Spleen (tissue), 11 donors: ENCODE data around the gene TIGD4. TPM values are rescaled to one million over a fixed set of nuclear protein-coding genes. Genes with fewer than 3 reads are reported as not detected.

Experiments used
- DNase-seq: peaks from one replicate; pipeline ENCODE4 v3.0.0-alpha.2; 2020
- H3K27ac ChIP-seq, 8 donors: fragments of 200-600 bp; sonication (generic) in 7 of 8; 1 replicate in 4 of 8; 2 replicates in 4 of 8; pipeline versions ENCODE4 v1.5.0 to v1.8.0; 2016 to 2021; ENCODE audit warnings: inconsistent platforms in 4 of 8, mild to moderate bottlenecking in 4 of 8, moderate library complexity in 1 of 8
- H3K27me3 ChIP-seq, 7 donors: fragments of 200-600 bp; sonication (generic) in 6 of 7; replicated peaks in 1 of 7; 1 replicate in 4 of 7; 2 replicates in 3 of 7; pipeline versions ENCODE4 v1.5.0 to v1.8.0; 2016 to 2021; ENCODE audit warnings: inconsistent platforms in 3 of 7, mild to moderate bottlenecking in 1 of 7
- H3K36me3 ChIP-seq, 6 donors: fragments of 200-600 bp; sonication (generic) in 5 of 6; 1 replicate in 4 of 6; 2 replicates in 2 of 6; pipeline versions ENCODE4 v1.5.0 to v1.8.0; 2016 to 2021; ENCODE audit warnings: inconsistent platforms in 2 of 6
- H3K4me1 ChIP-seq, 6 donors: fragments of 200-600 bp; sonication (generic) in 5 of 6; 1 replicate in 3 of 6; 2 replicates in 3 of 6; pipeline versions ENCODE4 v1.5.0 to v1.8.0; 2016 to 2021; ENCODE audit warnings: inconsistent platforms in 3 of 6
- H3K4me3 ChIP-seq, 8 donors: fragments of 200-600 bp; sonication (generic) in 7 of 8; 1 replicate in 4 of 8; 2 replicates in 4 of 8; pipeline versions ENCODE4 v1.5.0 to v1.8.0; 2016 to 2021; ENCODE audit warnings: inconsistent platforms in 4 of 8, mild to moderate bottlenecking in 4 of 8, moderate library complexity in 2 of 8
- H3K9me3 ChIP-seq, 8 donors: fragments of 200-600 bp; sonication (generic) in 7 of 8; 1 replicate in 4 of 8; 2 replicates in 4 of 8; pipeline versions ENCODE4 v1.5.0 to v1.8.0; 2016 to 2021; ENCODE audit warnings: inconsistent platforms in 4 of 8
- POLR2A ChIP-seq, 3 donors: fragments of 450-650 bp; IDR thresholded peaks; one replicate each; pipeline ENCODE4 v1.5.1; 2017; ENCODE audit warnings: antibody characterized with exemption in 3 of 3, mild to moderate bottlenecking in 1 of 3
- POLR2AphosphoS5 ChIP-seq, 3 donors: sonication (generic); formaldehyde crosslinking; IDR thresholded peaks; one replicate each; pipeline ENCODE4 v1.5.1; 2017; ENCODE audit warnings: antibody characterized with exemption in 3 of 3
- WGBS, 5 donors: extraction: QIAGEN DNeasy Blood & Tissue Kit in 3 of 5; methylation state at CpG; one replicate each; pipeline versions ENCODE4 v1.1.5 to v1.1.7; 2013 to 2018; 5-methylcytosine and 5-hydroxymethylcytosine counted together
- intact Hi-C: fragments of 100-400 bp; cut with DNase I; formaldehyde crosslinking; loops from one replicate; pipeline ENCODE4 v1.15.0; 2023; ENCODE audit warnings: low total_unique reads
- polyA plus RNA-seq, 3 donors: library from polyadenylated mRNA; stranded (reverse); fragments of 200-250 nt; gene quantifications; one replicate each; pipeline ENCODE4 v1.2.1, GENCODE V29; 2013
- total RNA-seq, 7 donors: library from RNA; depleted of rRNA in 3 of 7; stranded (reverse); fragments of >200 nt in 3 of 7; fragmentation: NEBNext Ultra II Directional in 4 of 7; extraction: Animal tissue kit (Norgen Biotek cat#: 25700) in 4 of 7; gene quantifications; one replicate each; pipeline versions ENCODE4 v1.1.0 to v1.2.1, GENCODE V29; 2016 to 2021
- TF ChIP-seq, protein P1 (sequence below), 11 experiments: fragments of 200-600 bp in 7 of 11; fragments of 450-650 bp in 4 of 11; sonication (generic) in 4 of 11; IDR thresholded peaks in 8 of 11; conservative IDR thresholded peaks in 3 of 11; 1 replicate in 7 of 11; 2 replicates in 4 of 11; pipeline versions ENCODE4 v1.4.0 to v1.8.0; 2016 to 2021; ENCODE audit warnings: antibody characterized with exemption in 11 of 11, inconsistent platforms in 4 of 11, mild to moderate bottlenecking in 1 of 11
- donor health status: healthy with polysubstance abuse.
- donor health status: DM: no; HTN: no; CAD: no; lungs with moderate emphysema.
- donor health status: DM: no; HTN: no; CAD: no.
- donor health status: Bipolar disorder and iron deficiency.
- donor health status: healthy.
- donor health status: DM: no; HTN: no; CAD: no.
- donor health status: DM: yes; HTN: yes; CAD: no.

The TIGD4 gene
- total and polyA plus RNA-seq, 10 donors = 0.09 to 0.68 (median 0.31) TPM; not detected in 2

- peak overlapping the region in 1 of 8 donors; percentile 13 for H3K27ac ChIP-seq
- H3K36me3 ChIP-seq = peaks cover 0 to 5% (median 0%) of the 10 kb centered on the region in 6 donors
- TF ChIP-seq, protein P1, sequence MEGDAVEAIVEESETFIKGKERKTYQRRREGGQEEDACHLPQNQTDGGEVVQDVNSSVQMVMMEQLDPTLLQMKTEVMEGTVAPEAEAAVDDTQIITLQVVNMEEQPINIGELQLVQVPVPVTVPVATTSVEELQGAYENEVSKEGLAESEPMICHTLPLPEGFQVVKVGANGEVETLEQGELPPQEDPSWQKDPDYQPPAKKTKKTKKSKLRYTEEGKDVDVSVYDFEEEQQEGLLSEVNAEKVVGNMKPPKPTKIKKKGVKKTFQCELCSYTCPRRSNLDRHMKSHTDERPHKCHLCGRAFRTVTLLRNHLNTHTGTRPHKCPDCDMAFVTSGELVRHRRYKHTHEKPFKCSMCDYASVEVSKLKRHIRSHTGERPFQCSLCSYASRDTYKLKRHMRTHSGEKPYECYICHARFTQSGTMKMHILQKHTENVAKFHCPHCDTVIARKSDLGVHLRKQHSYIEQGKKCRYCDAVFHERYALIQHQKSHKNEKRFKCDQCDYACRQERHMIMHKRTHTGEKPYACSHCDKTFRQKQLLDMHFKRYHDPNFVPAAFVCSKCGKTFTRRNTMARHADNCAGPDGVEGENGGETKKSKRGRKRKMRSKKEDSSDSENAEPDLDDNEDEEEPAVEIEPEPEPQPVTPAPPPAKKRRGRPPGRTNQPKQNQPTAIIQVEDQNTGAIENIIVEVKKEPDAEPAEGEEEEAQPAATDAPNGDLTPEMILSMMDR (IDR thresholded peaks at IDR 0.05 in 8 of 11, conservative IDR thresholded peaks at IDR 0.05 in 3 of 11) = no peak
- no peak for TF ChIP-seq POLR2A (IDR thresholded peaks at IDR 0.05)
- TF ChIP-seq POLR2AphosphoS5 (IDR thresholded peaks at IDR 0.05) = no peak
- DNase-seq = no peak
- intact Hi-C loops = no loop called here
- peaks cover 14 to 70% (median 45%) of the 10 kb centered on the region in 6 donors for H3K4me1 ChIP-seq
- H3K9me3 ChIP-seq = no peaks in the 10 kb centered on the region
- no peak overlapping the region for H3K4me3 ChIP-seq
- no peaks in the 10 kb centered on the region for H3K27me3 ChIP-seq
- 81 to 90% (median 88%) methylated on average over 4 of the region's 4 CpGs for WGBS, 5 donors
Observed at GRCh38 chr4:152784490-152785350, 5.2 kb upstream of the TIGD4 start.

- peaks cover 7 to 67% (median 43%) of the 10 kb centered on the region in 6 donors for H3K4me1 ChIP-seq
- intact Hi-C loops = no loop called here
- no peaks in the 10 kb centered on the region for H3K9me3 ChIP-seq
- 2 to 11% (median 6%) methylated on average over 14 of the region's 14 CpGs for WGBS, 5 donors
- peaks cover 0 to 5% (median 0%) of the 10 kb centered on the region in 6 donors for H3K36me3 ChIP-seq
- no peak for TF ChIP-seq POLR2AphosphoS5 (IDR thresholded peaks at IDR 0.05)
- TF ChIP-seq, protein P1 (IDR thresholded peaks at IDR 0.05 in 8 of 11, conservative IDR thresholded peaks at IDR 0.05 in 3 of 11) = no peak
- no peak for TF ChIP-seq POLR2A (IDR thresholded peaks at IDR 0.05)
- H3K27ac ChIP-seq = peak overlapping the region; percentile 59 to 90 (median 88)
- peak overlapping the region; percentile 56 to 88 (median 84) for H3K4me3 ChIP-seq
- H3K27me3 ChIP-seq = no peaks in the 10 kb centered on the region
- no peak for DNase-seq
Observed at GRCh38 chr4:152780267-152780778, 793 bp upstream of the TIGD4 start.

DNA sequence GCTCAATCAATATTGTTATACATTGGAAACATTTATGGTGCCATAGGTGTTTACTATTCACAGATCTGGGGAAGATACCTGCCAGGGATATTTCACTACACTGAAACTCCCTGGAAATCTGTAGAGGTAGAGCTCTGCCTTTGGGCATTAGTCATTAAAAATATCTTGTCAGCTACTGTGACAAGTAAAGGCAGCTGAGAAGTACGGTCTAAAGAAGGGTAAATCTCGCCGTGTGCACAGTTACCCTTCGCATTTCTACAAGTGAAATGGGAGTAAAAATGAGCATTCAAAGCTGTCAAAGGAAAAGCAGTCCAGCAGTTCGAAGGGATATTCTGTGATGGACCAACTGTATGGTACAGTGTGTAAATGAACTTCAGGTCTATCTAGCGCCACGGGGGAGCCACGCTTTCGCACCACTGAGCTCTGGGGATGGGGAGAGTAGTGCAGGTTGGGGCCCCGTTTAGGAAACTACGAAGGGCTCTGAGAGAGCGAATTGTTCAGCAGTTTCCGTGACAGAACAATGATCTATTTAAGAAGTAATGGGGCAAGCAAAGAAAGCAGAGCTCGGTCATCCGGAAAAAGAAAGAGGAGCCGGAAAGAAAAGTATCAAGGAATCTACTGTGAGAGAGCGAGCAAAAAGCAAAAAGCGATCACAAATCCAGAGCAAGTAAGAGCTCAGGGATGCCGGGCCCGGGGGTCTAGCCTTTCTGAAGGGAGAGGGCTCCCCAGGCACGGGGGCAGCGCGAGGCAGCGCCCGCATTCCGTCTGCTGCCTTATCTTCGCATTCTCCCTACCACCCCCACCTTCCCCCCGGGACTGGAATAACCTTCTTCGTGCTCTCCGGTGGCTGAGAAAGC, 646 bp downstream of the TIGD4 start:
- intact Hi-C loops = no loop called here
- H3K27me3 ChIP-seq = no peaks in the 10 kb centered on the region
- DNase-seq = peak; percentile 77
- peak overlapping the region; percentile 56 to 88 (median 84) for H3K4me3 ChIP-seq
- no peak for TF ChIP-seq POLR2A (IDR thresholded peaks at IDR 0.05)
- no peak for TF ChIP-seq POLR2AphosphoS5 (IDR thresholded peaks at IDR 0.05)
- TF ChIP-seq, protein P1 (IDR thresholded peaks at IDR 0.05 in 8 of 11, conservative IDR thresholded peaks at IDR 0.05 in 3 of 11) = no peak
- H3K9me3 ChIP-seq = no peaks in the 10 kb centered on the region
- 1 to 3% (median 2%) methylated on average over 30 of the region's 30 CpGs for WGBS, 5 donors
- H3K4me1 ChIP-seq = peaks cover 7 to 53% (median 37%) of the 10 kb centered on the region in 6 donors
- H3K27ac ChIP-seq = peak overlapping the region; percentile 59 to 90 (median 88)
- no peaks in the 10 kb centered on the region for H3K36me3 ChIP-seq
